AG20443 (cell line): ENCODE results near the gene TUSC2.

Experiments
- DNase-seq: peaks from one replicate; pipeline ENCODE4 v3.0.0; 2012; ENCODE audit warnings: low spot score, mixed read lengths

The TUSC2 gene, protein sequence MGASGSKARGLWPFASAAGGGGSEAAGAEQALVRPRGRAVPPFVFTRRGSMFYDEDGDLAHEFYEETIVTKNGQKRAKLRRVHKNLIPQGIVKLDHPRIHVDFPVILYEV

GRCh38 chr3:50327943-50328691, at the start of gene TUSC2:
Gene TUSC2, minus strand, starts transcription at chr3:50328223. Its CDS starts 124 bp downstream, at chr3:50328099.
- DNase-seq = peak; percentile 96

DNA sequence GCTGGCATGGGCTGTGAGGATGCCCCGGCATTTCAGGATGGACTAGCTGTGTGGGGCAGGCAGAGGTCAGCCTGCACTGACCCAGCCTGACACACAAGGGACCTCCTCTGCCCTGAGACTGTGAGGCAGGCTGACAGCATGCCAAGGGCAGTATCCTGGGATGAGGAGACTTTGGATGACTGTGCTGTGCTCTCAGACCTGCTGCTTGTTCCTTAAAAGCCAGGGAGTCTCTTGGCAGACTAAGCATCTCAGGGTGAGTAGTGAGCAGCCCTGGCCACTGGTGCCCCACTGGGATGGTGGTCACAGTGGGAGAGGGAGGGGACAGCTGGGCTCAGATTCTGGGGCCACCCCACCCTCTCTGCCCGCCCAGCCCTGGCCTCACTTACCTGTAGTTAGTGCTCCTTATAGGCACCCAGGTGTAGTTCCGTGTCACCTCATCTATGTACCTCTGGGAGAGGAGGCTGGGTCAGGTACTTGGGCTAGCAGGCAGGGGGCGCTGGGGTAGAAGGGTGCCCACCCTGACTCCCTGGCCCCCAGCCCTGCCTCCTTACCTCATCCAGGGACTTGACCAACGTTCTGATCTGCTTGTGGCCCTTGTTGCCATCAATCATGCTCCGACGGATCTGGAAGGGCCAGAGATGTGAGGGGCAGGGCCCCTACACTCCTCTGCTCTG, 47.4 kb upstream of the TUSC2 start:
- DNase-seq = no peak

GRCh38 chr3:50374363-50375257, 46.6 kb upstream of the TUSC2 start:
- DNase-seq = no peak

DNA sequence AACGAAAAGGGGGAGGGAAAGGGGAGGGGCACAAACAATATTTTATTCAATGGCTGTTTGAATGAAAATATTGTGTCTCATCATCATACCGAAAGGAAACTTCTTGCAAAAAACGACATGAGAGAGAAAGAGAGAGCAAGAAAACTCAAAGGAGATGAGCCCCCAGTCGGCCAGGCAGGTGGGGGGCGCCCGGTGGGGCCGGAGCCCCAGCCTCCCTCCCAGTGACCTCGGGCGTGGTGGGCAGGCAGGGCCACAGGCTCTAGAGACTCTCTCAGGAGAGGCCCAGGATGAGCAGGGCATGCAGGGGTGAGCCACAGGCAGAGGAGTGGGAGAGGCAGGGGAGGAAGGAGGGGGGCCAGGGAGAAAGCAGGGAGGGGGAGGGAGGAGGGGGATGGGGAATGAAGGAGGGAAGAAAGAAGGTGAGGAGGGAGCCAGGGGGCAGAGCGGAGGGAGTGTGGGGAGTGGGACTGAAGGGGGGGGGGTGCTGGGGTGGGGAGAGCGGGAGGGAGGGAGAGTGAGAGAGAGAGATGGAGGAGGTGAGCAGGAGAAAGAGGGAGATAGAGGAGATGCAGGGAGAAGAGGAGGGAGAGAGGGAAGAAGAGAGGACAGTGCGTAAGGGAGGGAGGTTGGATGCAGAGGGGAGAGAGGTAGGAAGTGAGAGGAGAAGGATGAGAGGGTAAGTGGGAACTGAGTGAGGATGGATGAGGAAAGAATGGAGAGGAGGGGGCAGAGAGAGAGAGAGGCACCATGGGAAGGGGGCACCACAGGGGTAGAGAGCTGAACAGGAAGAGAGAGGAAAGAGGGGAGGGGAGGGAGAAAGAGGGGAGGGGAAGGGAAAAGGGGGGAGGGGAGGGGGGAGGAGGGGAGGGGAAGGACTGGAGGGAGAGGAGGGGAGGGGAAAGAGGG, 45.4 kb upstream of the TUSC2 start:
- no peak for DNase-seq

DNA sequence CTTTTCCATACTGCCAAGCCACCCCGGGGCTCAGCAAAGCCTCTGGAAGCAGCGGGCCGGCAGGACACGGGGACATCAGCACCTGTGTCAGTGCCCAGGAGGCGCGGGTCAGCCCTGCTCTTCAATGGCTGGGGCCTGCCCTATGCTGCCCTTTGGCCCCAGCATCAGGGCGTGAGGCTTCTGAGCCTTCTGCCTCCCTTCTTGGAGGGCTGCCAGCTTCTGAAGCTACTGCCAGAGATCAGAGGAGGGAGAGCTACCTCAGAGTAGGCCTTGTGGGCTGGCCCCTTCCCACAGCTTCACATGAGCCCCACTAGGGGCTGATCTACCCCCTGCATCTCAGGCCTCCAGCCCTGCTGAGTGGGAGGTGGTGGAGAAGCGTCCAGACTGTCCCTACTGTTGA, 44.3 kb upstream of the TUSC2 start:
- no peak for DNase-seq

DNA sequence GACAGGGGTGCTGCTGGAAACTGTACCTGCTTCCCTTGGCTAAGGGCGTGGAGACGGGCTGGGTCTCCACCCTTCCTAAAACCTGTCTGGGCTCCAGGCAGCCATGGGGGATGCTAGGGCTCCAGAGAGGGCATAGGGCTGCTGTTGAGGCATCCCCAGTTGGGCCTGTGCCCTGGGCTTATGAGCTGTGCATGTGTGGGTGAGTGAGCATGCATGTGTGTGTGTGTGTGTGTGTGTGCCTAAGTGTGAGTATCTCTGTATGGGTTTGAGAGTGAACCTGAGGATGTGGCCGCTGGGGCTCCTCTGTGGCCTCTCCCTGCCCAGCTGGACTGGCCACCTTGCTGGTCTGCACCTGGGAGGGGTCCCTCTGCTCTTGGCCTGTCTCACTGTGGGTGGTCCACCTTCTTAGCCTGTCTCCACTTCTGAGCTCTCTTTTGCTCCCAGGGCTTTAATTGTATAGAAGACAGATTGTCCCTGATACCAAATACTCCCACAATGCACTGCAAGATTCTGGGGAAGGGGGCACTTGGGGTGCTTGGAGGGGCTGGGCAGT, 43.2 kb upstream of the TUSC2 start:
- DNase-seq = no peak

- DNase-seq = no peak
These were observed 42.6 kb upstream of the TUSC2 start for GRCh38 chr3:50370594-50370993.

DNA sequence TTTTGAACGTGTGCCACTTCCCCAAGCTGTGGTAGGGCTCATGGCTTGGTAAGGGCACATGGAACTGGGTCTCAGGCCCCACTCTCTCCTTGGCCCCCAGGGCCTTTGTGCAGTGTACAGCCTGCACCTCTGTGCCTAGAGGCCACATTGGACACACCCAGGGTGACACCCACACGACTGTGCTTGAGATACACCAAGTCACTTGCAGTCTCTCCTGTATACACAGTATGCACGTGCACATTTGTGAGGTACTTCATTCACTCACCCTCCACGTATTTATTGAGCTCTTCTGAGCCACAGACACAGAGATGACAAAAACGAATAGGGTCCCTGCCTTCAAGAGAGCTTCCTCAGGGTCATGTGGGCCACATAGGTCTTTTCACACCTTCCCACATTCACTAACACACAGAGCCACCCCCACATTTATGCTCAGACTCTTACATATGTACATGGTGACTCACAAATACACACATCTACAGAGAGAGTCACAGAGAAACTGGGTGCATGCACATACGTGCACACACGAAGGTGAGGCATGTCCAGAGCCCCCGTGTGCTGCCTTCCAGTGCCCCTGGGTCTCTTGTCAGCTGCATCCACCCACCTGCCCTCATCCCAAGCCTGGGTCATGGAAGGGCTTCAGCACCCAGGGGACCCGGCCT, 41.1 kb upstream of the TUSC2 start:
- no peak for DNase-seq

DNA sequence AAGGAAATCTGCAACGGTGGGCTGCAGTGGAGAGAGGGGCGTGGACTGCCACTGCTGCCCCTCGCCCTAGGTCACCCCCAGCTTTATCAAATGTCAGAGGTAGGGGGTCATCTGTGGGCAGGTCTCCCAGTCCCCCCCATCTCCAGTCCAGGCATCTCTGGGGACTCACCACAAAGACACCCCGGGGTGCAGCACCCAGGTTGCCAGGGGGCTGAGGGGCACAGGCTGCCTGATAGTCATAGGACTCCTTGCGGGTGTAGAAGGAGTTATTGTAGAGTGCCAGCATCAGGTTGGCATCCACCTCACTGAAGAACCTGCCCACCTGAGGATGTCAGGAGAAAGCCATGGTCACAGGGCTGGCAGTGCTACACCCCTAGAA, 37.8 kb upstream of the TUSC2 start:
- no peak for DNase-seq

- peak; percentile 97 for DNase-seq
These were observed 37.2 kb upstream of the TUSC2 start for GRCh38 chr3:50365080-50365841.

- no peak for DNase-seq
These were observed 36.6 kb upstream of the TUSC2 start for GRCh38 chr3:50364573-50365079.

DNA sequence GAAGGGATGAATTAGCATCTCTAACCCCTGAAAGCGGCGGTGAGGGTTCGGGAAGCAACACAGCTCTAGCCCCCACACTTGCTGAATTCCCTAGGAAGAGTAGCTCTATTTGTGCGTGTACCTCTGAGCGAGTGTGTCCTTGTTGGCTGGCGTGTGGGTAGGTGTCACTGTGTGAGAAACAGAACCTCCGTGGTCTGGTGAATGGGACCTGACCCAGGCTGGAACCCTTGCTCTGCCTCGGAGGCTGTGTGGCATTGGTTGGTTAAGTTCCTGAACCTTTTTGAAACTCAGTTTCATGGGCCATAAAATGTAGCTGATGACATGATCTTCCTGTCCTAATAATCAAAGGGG, 31.7 kb upstream of the TUSC2 start:
- no peak for DNase-seq

DNA sequence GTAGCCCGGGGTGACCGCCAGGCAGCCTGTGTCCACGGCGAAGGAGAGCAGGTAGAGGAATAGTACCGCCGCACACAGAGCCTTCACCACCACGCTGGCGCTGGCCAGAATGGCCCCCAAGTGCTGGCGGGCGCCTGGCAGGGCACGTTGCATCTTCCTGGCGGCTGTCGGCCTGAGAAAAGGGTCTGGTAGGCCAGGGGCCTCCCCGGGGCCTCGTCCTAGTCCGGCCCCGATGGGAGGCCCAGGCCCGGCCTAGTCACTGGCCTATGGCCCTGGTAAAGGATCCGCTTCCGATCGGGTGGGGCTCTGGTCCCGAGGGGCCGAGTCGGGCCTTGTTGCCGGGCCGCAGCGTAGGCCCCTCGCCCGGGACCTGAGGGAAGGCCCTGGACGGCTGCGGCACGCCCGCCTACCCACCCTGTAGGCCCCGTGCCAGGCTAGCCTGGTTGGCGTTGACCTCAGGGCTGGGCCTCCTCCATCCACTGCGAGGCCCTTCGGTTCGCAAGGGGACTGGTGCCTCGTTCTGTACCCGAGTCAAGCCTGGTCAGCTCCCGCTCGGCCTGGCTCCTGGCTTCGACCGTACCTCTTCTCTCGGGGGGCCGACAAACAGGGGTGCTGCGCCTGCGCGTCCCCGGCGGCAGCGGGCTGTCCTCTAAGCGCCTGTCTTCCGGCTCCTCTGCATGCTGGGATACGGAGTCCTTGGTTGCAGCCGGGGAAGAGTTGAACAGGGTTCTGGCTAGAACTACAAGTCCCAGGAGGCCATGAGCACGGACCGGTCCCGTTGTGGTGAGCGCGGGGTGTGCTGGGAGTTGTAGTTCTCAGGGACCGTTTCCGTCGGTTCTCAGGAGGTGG, 31.1 kb upstream of the TUSC2 start, which contains the start of gene TMEM115:
Gene TMEM115, minus strand, starts transcription at position 611 of the 849 bp plus-strand sequence. Its CDS starts 458 bp downstream, at position 153.
- DNase-seq = peak; percentile 99

GRCh38 chr3:50358355-50358910, 30.4 kb upstream of the TUSC2 start:
- no peak for DNase-seq

DNA sequence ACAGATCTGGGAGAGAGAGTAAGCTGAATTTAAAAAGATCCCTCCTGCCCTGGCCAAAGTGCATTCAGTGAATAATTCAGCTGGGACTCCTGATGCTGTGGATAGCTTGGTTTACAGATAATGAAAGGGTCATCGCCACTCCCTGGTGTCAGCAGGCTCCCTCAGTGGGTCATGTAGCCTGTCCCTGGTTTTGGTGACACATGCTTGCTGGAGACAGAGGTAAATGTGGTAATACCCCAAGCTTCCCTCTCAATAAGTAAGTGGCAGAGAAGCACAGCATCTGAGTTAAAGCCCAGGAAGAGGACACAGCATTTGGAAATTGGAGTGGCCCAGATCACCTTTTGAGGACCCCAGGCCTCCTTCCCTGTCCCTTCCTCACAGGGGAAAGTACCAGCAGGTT, 29.5 kb upstream of the TUSC2 start:
- DNase-seq = no peak

- DNase-seq = peak; percentile 48
These were observed 28.5 kb upstream of the TUSC2 start for GRCh38 chr3:50356553-50356952.

- no peak for DNase-seq
These were observed 28.0 kb upstream of the TUSC2 start for GRCh38 chr3:50355829-50356552.

DNA sequence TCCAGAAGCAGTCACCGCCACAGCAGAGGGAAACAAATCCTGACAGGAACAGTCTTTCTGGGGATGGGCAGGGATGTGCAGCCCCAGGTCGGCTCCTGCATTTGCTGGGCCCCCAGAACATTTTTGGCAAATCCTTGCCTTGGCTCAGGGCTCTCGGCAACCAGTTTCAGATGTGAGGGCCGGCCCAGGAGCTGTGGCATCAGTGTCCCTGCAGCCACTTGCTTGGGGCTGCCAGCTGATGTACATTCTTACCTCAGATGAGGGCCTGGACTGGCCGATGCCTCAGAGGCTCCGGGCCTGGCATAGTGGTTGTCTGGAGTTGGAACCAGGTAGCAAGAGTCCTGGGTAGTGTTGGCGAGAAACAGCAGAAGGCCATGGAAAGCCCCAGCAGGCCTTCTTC, 26.8 kb upstream of the TUSC2 start:
- no peak for DNase-seq
